GM21723 (cell line): ENCODE results near the gene EIF4ENIF1.
"Not testable (repeated sequence)": the region's sequence is repeated elsewhere in the genome, so short reads cannot be mapped to it uniquely, and the experiment has no call there.

Experiments used
- ATAC-seq: cut with Tn5 transposase; IDR thresholded peaks from one replicate; pipeline ENCODE4 v1.9.1; 2021; ENCODE audit warnings: mild to moderate bottlenecking, moderate library complexity; ENCODE audit not compliant: unreplicated experiment

Gene EIF4ENIF1, protein sequence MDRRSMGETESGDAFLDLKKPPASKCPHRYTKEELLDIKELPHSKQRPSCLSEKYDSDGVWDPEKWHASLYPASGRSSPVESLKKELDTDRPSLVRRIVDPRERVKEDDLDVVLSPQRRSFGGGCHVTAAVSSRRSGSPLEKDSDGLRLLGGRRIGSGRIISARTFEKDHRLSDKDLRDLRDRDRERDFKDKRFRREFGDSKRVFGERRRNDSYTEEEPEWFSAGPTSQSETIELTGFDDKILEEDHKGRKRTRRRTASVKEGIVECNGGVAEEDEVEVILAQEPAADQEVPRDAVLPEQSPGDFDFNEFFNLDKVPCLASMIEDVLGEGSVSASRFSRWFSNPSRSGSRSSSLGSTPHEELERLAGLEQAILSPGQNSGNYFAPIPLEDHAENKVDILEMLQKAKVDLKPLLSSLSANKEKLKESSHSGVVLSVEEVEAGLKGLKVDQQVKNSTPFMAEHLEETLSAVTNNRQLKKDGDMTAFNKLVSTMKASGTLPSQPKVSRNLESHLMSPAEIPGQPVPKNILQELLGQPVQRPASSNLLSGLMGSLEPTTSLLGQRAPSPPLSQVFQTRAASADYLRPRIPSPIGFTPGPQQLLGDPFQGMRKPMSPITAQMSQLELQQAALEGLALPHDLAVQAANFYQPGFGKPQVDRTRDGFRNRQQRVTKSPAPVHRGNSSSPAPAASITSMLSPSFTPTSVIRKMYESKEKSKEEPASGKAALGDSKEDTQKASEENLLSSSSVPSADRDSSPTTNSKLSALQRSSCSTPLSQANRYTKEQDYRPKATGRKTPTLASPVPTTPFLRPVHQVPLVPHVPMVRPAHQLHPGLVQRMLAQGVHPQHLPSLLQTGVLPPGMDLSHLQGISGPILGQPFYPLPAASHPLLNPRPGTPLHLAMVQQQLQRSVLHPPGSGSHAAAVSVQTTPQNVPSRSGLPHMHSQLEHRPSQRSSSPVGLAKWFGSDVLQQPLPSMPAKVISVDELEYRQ

GRCh38 chr22:31489632-31490495 is at the start of gene EIF4ENIF1:
EIF4ENIF1 (minus strand) TSS chr22:31489842; CDS start chr22:31488718, 1,124 bp downstream.
- ATAC-seq: peak; percentile 43

DNA sequence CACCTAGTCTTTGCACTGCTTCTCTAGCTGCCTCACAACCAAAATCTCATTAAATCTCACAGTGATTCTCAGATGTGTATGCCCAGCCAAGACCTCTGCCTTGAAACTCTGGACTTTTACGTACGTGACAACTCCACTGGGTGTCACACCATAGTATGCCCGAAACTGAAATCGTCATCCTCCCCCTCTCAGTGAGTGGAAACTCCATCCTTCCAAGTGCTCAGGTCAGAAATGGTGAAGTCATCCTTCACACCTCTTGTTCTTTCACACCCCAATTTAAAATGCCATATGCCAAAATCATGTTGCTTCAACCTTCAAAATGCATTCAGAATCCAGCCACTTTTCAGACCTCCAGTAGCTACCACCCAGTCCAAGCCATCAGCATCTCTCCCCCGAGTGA is 49.2 kb upstream of the EIF4ENIF1 start:
- no peak for ATAC-seq

- ATAC-seq: peak; percentile 56
Measured at GRCh38 chr22:31537019-31537535, 47.4 kb upstream of the EIF4ENIF1 start.

DNA sequence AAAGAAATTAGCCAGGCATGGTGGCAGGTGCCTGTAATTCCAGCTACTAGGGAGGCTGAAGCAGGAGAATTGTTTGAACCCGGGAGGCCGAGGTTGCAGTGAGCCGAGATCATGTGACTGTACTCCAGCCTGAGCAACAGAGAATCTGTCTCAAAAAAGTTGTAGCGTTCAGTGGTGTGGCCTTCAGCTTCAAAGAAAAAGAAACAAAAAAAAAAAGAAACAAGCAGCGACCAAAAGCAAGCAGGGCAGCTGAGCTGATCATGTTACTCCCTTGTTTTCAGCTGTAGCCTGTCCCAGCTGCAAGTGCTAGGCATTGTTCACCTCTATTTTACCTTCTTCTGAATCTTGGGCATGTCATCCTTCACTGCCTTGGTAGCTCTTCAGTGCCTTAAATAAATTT is 43.7 kb upstream of the EIF4ENIF1 start:
- no peak for ATAC-seq

DNA sequence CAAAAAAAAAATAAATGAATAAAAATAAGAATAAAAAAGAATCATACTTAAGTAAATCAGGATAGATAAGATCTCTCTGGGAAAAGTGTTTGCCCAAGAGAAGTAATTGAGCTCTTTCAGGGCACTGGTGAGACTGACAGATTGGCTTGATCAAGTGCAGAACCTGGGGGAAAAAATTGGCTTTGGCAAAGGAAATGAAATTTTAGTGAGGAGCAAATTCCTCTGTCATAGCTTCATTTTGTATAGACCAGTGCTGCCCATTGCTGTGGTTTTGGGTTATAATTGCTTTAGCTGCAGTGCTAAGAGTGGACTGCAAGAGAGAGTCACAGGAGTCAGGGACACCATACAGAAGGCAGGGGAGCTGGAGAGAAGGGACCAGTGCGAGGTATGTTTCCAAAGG is 42.4 kb upstream of the EIF4ENIF1 start:
- ATAC-seq: no peak

GRCh38 chr22:31530823-31531195 is 41.2 kb upstream of the EIF4ENIF1 start:
- no peak for ATAC-seq

GRCh38 chr22:31526270-31526669 is 36.6 kb upstream of the EIF4ENIF1 start:
- no peak for ATAC-seq

DNA sequence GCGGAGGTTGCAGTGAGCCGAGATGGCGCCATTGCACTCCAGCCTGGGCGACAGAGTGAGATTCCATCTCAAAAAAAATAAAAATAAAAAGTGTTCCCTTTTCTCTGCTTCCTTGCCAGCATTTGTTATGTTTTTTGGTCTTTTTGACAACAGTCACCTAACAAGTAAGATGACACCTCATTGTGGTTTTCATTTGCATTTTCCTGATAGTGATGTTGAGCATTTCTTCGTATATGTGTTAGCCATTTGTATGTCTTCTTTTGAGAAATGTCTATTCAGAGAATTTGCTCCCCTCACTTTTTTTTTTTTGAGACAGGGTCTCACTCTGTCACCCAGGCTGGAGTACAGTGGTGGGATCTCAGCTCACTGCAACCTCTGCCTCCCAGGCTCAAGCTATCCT is 34.5 kb upstream of the EIF4ENIF1 start:
- ATAC-seq: not testable (repeated sequence)

GRCh38 chr22:31520051-31520450 is 30.4 kb upstream of the EIF4ENIF1 start:
- no peak for ATAC-seq

- no peak for ATAC-seq
Measured at GRCh38 chr22:31509061-31509762, 19.6 kb upstream of the EIF4ENIF1 start.

DNA sequence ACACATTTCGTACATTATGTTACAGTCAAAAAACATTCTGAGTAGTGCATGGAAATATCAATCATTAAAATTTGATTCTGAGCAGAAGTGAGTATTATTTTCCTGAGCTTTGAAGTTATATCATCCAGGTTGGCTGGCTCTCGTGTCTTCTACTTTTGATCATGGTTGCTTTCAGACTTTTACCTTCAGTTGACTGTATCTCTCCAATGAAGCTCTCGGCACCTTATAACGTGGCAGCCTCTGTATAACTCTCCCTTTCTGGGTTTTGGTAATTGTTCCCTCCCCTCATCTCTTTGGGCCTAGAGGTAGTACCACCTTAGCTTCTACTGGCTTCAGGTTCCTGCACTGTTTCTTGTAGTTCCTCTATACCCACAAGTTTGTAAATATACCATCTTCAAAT is 18.9 kb upstream of the EIF4ENIF1 start:
- no peak for ATAC-seq

DNA sequence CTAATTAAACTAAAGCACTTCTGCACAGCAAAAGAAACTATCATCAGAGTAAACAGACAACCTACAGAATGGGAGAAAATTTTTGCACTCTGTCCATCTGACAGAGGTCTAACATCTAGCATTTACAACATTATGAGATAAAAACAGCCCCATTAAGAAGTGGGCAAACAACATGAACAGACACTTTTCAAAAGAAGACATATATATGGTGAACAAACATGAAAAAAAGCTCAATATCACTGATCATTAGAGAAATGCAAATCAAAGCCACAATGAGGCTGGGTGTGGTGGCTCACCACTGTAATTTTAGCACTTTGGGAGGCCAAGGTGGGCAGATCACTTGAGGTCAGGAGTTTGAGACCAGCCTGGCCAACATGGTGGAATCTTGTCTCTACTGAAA is 17.9 kb upstream of the EIF4ENIF1 start:
- ATAC-seq: not testable (repeated sequence)

GRCh38 chr22:31504282-31504681 is 14.6 kb upstream of the EIF4ENIF1 start:
- no peak for ATAC-seq

DNA sequence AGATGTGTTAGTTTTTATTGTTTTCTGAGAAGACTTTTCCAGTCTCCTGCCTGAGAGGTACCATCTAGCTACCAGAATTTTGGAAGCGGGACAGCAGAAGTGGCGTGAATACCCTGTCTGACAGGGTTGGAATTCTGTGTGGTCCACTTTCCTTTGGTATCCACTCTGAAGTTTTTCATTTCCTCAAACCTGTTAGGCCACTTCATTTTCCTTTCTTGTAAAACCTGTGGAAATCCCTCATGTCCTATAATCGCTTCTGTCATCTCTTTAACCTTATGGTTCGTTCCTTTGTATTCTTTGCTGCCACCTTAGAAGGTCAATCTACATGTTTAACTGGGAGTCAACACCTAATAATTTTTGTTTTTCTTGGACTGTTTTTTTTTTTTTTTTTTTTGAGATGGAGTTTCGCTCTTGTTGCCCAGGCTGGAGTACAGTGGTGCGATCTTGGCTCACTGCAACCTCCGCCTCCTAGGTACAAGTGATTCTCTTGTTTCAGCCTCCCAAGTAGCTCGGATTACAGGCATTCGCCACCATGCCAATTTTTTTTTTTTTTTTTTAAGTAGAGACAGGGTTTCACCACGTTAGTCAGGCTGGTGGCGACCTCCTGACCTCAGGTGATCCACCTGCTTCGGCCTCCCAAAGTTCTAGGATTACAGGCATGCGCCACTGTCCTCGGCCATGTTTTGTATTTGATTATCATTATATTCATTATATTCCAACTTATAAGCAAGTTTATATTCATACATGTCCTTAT is 13.7 kb upstream of the EIF4ENIF1 start:
- no peak for ATAC-seq

- ATAC-seq: no peak
Measured at GRCh38 chr22:31501738-31502137, 12.1 kb upstream of the EIF4ENIF1 start.

DNA sequence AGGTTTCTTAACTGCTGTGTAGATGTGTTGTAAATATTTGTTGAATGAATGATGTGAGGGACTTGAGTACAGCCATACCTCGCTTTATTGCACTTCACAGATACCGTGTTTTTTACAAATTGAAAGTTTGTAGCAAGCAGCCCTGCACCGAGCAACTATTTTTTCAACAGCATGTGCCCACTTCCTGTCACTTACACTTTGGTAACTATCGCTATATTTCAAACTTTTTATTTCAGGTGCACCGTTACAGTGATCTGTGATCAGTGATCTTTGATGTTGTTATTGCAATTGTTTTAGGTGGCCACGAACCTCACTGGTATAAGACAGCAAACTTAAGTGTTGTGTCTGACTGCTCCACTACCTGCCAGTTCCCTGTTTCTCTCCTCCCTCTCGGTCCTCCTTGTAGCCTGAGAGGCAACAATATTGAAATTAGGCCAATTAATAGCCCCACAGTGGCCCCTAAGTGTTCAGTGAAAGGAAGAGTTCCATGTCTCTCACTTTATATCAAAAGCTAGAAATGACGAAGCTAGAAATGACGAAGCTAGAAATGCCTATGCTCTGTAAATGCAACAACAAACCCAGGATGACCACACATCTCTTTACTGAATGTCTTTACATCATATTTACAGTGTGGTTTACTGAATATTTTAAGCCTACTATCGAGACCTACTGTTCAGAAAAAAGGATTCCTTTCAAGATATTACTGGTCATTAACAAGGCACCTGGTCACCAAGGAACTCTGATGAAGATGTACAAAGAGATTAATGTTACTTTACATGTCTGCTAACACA is 7.7 kb upstream of the EIF4ENIF1 start:
- no peak for ATAC-seq

DNA sequence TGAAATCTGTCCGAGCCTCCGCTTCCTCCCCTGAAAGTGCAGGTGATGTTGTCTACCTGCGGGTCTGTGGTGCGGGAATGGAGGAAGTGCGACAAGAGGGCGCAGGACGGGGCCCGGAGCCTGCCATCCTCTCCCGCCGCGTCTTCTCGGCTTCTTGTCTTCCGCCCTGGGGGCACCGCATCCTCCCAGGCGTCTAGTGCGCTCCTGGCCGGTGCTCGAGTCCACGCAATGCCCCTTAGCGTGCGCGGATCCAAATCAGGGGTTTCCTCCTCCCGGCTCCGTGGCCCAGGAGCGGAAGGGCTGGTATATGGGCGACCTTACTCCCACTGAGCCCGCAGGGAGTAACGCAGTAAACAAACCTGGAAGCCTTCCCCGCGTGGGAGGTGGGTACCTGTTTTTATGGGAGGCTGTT is 7.1 kb upstream of the EIF4ENIF1 start:
- peak; percentile 33 for ATAC-seq

- peak; percentile 75 for ATAC-seq
Measured at GRCh38 chr22:31496007-31496734, 6.5 kb upstream of the EIF4ENIF1 start, which contains the start of gene SFI1. SFI1 (plus strand) TSS chr22:31496536; CDS start chr22:31508285, 11,749 bp downstream.
